ENCODE measurements around the gene PDCL3. TPM values are rescaled to one million over a fixed set of nuclear protein-coding genes. Genes with fewer than 3 reads are reported as not detected.

Gene PDCL3
- total RNA-seq, 1 donor from 2014 or later = 21.6 TPM

- Histone ChIP-seq H3K27me3 (no peaks in the 10 kb centered on the region), H3K27ac (no peak overlapping the region), H3K4me3 (no peak overlapping the region), H3K4me1 (no peaks in the 10 kb centered on the region), H3K36me3 (no peaks in the 10 kb centered on the region), H3K9me3 (no peaks in the 10 kb centered on the region)
- intact Hi-C loops (cut with DNase I) = loop anchor here (5.0 kb wide), 1 partner anchor 375 kb away; no protein-coding TSS in a partner anchor
- TF ChIP-seq CTCF (IDR thresholded peaks at IDR 0.05) = no peak
- ATAC-seq = no peak
- peak; percentile 48 for DNase-seq
Measured at GRCh38 chr2:100612388-100613000, 49.7 kb downstream of the PDCL3 start.

- Histone ChIP-seq H3K36me3 (no peaks in the 10 kb centered on the region), H3K27ac (no peak overlapping the region), H3K27me3 (no peaks in the 10 kb centered on the region), H3K4me1 (no peaks in the 10 kb centered on the region), H3K4me3 (no peak overlapping the region), H3K9me3 (no peaks in the 10 kb centered on the region)
- intact Hi-C loops (cut with DNase I) = loop anchor here (5.0 kb wide), 1 partner anchor 374 kb away; no protein-coding TSS in a partner anchor
- ATAC-seq = no peak
- no peak for DNase-seq
- no peak for TF ChIP-seq CTCF (IDR thresholded peaks at IDR 0.05)
Measured at GRCh38 chr2:100613719-100614118, 50.9 kb downstream of the PDCL3 start.

- Histone ChIP-seq H3K9me3 (no peaks in the 10 kb centered on the region), H3K4me3 (no peak overlapping the region), H3K27me3 (no peaks in the 10 kb centered on the region), H3K36me3 (no peaks in the 10 kb centered on the region), H3K27ac (no peak overlapping the region), H3K4me1 (no peaks in the 10 kb centered on the region)
- no peak for TF ChIP-seq CTCF (IDR thresholded peaks at IDR 0.05)
- ATAC-seq = no peak
- intact Hi-C loops (cut with DNase I) = loop anchor here (5.0 kb wide), 1 partner anchor 373 kb away; no protein-coding TSS in a partner anchor
- no peak for DNase-seq
Measured at GRCh38 chr2:100614455-100615000, 51.7 kb downstream of the PDCL3 start.

- DNase-seq (peak; percentile 7), ATAC-seq (no peak)
- Histone ChIP-seq H3K27ac (no peak overlapping the region), H3K9me3 (no peaks in the 10 kb centered on the region), H3K36me3 (no peaks in the 10 kb centered on the region), H3K27me3 (no peaks in the 10 kb centered on the region), H3K4me1 (no peaks in the 10 kb centered on the region), H3K4me3 (no peak overlapping the region)
- TF ChIP-seq CTCF (IDR thresholded peaks at IDR 0.05) = no peak
- intact Hi-C loops (cut with DNase I) = no loop called here
Measured at GRCh38 chr2:100615471-100615870, 52.7 kb downstream of the PDCL3 start.

GRCh38 chr2:100615886-100616285, 53.1 kb downstream of the PDCL3 start:
- TF ChIP-seq CTCF (IDR thresholded peaks at IDR 0.05) = no peak
- ATAC-seq (no peak), DNase-seq (peak; percentile 31)
- Histone ChIP-seq H3K27me3 (no peaks in the 10 kb centered on the region), H3K4me1 (no peaks in the 10 kb centered on the region), H3K27ac (no peak overlapping the region), H3K36me3 (no peaks in the 10 kb centered on the region), H3K4me3 (no peak overlapping the region), H3K9me3 (no peaks in the 10 kb centered on the region)
- intact Hi-C loops (cut with DNase I) = no loop called here

All from upper lobe of right lung (tissue), 1 donor.